Sciatic nerve (tissue), 2 donors: ENCODE data around the gene GRIK4. TPM values are rescaled to one million over a fixed set of nuclear protein-coding genes. Genes with fewer than 3 reads are reported as not detected.
A peak's percentile ranks its signal among the peaks of the same experiment; 100 is the strongest.
"Not testable (repeated sequence)": the region's sequence is repeated elsewhere in the genome, so short reads cannot be mapped to it uniquely, and the experiment has no call there.

Experiments used
- ATAC-seq: fragments of 200-7000 bp; cut with Tn5 transposase; one replicate; pipeline ENCODE4 v1.9.1; 2020; ENCODE audit warnings: mild to moderate bottlenecking, moderate library complexity
- DNase-seq: peaks from one replicate; pipeline ENCODE4 v3.0.0-alpha.2; 2020; ENCODE audit warnings: low spot score
- intact Hi-C: fragments of 100-400 bp; cut with DNase I; formaldehyde crosslinking; loops from one replicate; pipeline ENCODE4 v1.14.2; 2022
- total RNA-seq: library from RNA; stranded (reverse); fragmentation: NEBNext Ultra II Directional; extraction: Animal tissue kit (Norgen Biotek cat#: 25700); gene quantifications from one replicate; pipeline ENCODE4 v1.2.1, GENCODE V29; 2021
- donor health status: DM: no; HTN: no; CAD: no.
- donor health status: DM: no; HTN: no; CAD: no.

GRIK4 gene
- total RNA-seq, 1 donor from 2014 or later = 0.27 TPM

GRCh38 chr11:120613264-120614226, 102.0 kb downstream of the GRIK4 start:
- DNase-seq (no peak), ATAC-seq (no peak)
- intact Hi-C loops = no loop called here

- DNase-seq (no peak), ATAC-seq (no peak)
- intact Hi-C loops = no loop called here
Measured at GRCh38 chr11:120615391-120615790, 103.8 kb downstream of the GRIK4 start.

- intact Hi-C loops = no loop called here
- ATAC-seq (no peak), DNase-seq (no peak)
Measured at GRCh38 chr11:120618399-120618798, 106.9 kb downstream of the GRIK4 start.

GRCh38 chr11:120622189-120622875, 110.8 kb downstream of the GRIK4 start:
- DNase-seq (no peak), ATAC-seq (peak; percentile 55)
- intact Hi-C loops = no loop called here

GRCh38 chr11:120624992-120625391, 113.4 kb downstream of the GRIK4 start:
- intact Hi-C loops, ATAC-seq, DNase-seq: not testable (repeated sequence)

- ATAC-seq (no peak), DNase-seq (no peak)
- intact Hi-C loops = no loop called here
Measured at GRCh38 chr11:120625565-120625964, 114.0 kb downstream of the GRIK4 start.

- intact Hi-C loops = no loop called here
Measured at GRCh38 chr11:120626791-120627190, 115.2 kb downstream of the GRIK4 start.

GRCh38 chr11:120627327-120628163, 116.0 kb downstream of the GRIK4 start:
- no peak for DNase-seq
- peak; percentile 29 for ATAC-seq
- intact Hi-C loops = no loop called here

More at GRCh38 chr11:120626791-120627190, 115.2 kb downstream of the GRIK4 start:
- DNase-seq (no peak), ATAC-seq (no peak)

- no peak for DNase-seq
- no peak for ATAC-seq
- intact Hi-C loops = no loop called here
Measured at GRCh38 chr11:120629407-120630080, 118.0 kb downstream of the GRIK4 start.

GRCh38 chr11:120630122-120630521, 118.6 kb downstream of the GRIK4 start:
- intact Hi-C loops = no loop called here
- DNase-seq (no peak), ATAC-seq (no peak)

GRCh38 chr11:120632579-120632978, 121.0 kb downstream of the GRIK4 start:
- no peak for ATAC-seq
- DNase-seq = no peak
- intact Hi-C loops = no loop called here

- ATAC-seq (no peak), DNase-seq (no peak)
- intact Hi-C loops = no loop called here
Measured at GRCh38 chr11:120633616-120634393, 122.3 kb downstream of the GRIK4 start.

- DNase-seq (no peak), ATAC-seq (no peak)
- intact Hi-C loops = no loop called here
Measured at GRCh38 chr11:120634706-120635105, 123.2 kb downstream of the GRIK4 start.

GRCh38 chr11:120635136-120635810, 123.7 kb downstream of the GRIK4 start:
- intact Hi-C loops = no loop called here
- ATAC-seq = no peak

GRCh38 chr11:120637131-120637530, 125.6 kb downstream of the GRIK4 start:
- ATAC-seq = no peak
- intact Hi-C loops = loop anchor here (2.0 kb wide), 1 partner anchor 46 kb away; no protein-coding TSS in a partner anchor
- no peak for DNase-seq

More at GRCh38 chr11:120635136-120635810, 123.7 kb downstream of the GRIK4 start:
- DNase-seq = no peak

GRCh38 chr11:120642196-120642894, 130.8 kb downstream of the GRIK4 start:
- intact Hi-C loops = no loop called here
- ATAC-seq (no peak), DNase-seq (no peak)

GRCh38 chr11:120643284-120643683, 131.7 kb downstream of the GRIK4 start:
- ATAC-seq (no peak), DNase-seq (no peak)
- intact Hi-C loops = no loop called here
